AG09309 (cell line): ENCODE data around the gene HORMAD2.

Source experiments
- DNase-seq: peaks from one replicate; pipeline ENCODE4 v3.0.0-alpha.2; 2010; ENCODE audit warnings: low read depth
- H3K4me3 ChIP-seq: 2 replicates; pipeline ENCODE4 v1.5.1; 2011; ENCODE audit warnings: mild to moderate bottlenecking, low read depth, low read length, moderate library complexity; ENCODE audit not compliant: control insufficient read depth
- CTCF ChIP-seq: IDR thresholded peaks from 2 replicates; pipeline ENCODE4 v1.5.1; 2011; ENCODE audit warnings: mild to moderate bottlenecking, low read depth, low read length, inconsistent platforms; ENCODE audit not compliant: insufficient read depth, control insufficient read depth; ENCODE audit errors: missing control alignments

HORMAD2 gene

GRCh38 chr22:30044881-30045493 lies 35.3 kb upstream of the HORMAD2 start:
- H3K4me3 ChIP-seq = no peak overlapping the region
- DNase-seq = no peak
- no peak for TF ChIP-seq CTCF

- H3K4me3 ChIP-seq = no peak overlapping the region
- no peak for TF ChIP-seq CTCF
- no peak for DNase-seq
These were observed 34.8 kb upstream of the HORMAD2 start for GRCh38 chr22:30045494-30045887.

GRCh38 chr22:30045901-30046715 lies 34.2 kb upstream of the HORMAD2 start:
- no peak for DNase-seq
- TF ChIP-seq CTCF = no peak

GRCh38 chr22:30046716-30047363 lies 33.4 kb upstream of the HORMAD2 start:
- DNase-seq = no peak
- no peak overlapping the region for H3K4me3 ChIP-seq
- TF ChIP-seq CTCF = no peak

More at GRCh38 chr22:30045901-30046715, 34.2 kb upstream of the HORMAD2 start:
- H3K4me3 ChIP-seq = no peak overlapping the region

DNA sequence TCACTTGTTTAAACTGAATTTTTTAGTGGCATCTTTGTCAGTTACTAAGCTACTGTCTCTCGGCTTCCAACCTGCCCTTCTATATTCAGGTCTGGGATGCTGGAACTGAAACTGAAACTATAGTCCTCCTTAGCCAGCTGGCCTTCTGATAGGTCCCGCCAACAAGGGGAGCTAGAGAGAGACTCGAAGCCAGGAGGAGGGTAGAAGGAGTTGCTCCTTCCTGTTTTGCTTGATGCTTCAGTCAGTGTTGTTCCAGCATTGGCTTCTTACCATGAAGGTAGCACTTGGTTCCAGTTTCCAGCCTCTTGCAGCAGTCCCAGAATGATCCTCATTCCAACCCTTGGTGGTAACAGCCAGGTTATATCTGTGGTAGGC lies 32.9 kb upstream of the HORMAD2 start:
- no peak for DNase-seq

More for the DNA sequence above, 32.9 kb upstream of the HORMAD2 start:
- no peak for TF ChIP-seq CTCF
- no peak overlapping the region for H3K4me3 ChIP-seq
